ENCODE measurements around the gene NDNF. TPM values are rescaled to one million over a fixed set of nuclear protein-coding genes. Genes with fewer than 3 reads are reported as not detected.

The NDNF gene
- total RNA-seq, 1 experiment from 2014 or later, result 0.04 TPM

DNA sequence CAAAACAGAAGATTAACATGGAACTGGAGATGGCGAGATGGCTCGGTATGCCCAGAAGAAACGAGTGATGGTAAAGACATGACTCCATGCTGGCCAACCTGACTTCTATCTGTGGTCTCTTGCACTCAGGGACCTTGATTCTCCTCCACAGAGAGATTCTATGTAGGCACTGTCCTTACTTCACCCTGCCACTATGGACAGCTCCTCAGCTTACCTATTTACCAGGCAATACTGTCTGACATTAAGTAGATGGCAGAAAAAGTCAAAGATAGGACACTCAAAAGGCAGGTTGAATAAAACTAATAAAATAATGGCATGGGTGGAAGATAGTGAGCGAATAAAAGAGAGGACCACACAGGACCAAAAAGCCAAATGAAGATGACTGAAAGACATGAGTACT, 35.2 kb upstream of the NDNF start:
- BruUV-seq (replicated peaks), result no TSS peak
- Histone ChIP-seq H3K27ac (ENCODE audit: low read length) (no peak overlapping the region), H2AFZ (ENCODE audit: low read length) (no peak overlapping the region), H3F3A (ENCODE audit: low read length, unreplicated experiment) (no peaks in the 10 kb centered on the region), H3K27me3 (ENCODE audit: low read length) (peaks cover 31% of the 10 kb centered on the region; the same call in 1 of the 2 replicates), H4K20me1 (ENCODE audit: low read length) (no peaks in the 10 kb centered on the region), H3K9me3 (ENCODE audit: low read length) (no peaks in the 10 kb centered on the region), H3K9me2 (replicated peaks; ENCODE audit: low read length) (no peaks in the 10 kb centered on the region), H3K4me3 (ENCODE audit: low read length) (no peak overlapping the region), H3K4me2 (ENCODE audit: low read length) (no peak overlapping the region), H3K36me3 (ENCODE audit: low read depth, low read length) (no peaks in the 10 kb centered on the region), H3K9ac (ENCODE audit: low read length) (no peak overlapping the region), H3K4me1 (ENCODE audit: insufficient read depth, low read length) (no peaks in the 10 kb centered on the region), H3K79me2 (ENCODE audit: low read length) (no peaks in the 10 kb centered on the region)
- ATAC-seq, result no peak
- TF ChIP-seq, protein P1, sequence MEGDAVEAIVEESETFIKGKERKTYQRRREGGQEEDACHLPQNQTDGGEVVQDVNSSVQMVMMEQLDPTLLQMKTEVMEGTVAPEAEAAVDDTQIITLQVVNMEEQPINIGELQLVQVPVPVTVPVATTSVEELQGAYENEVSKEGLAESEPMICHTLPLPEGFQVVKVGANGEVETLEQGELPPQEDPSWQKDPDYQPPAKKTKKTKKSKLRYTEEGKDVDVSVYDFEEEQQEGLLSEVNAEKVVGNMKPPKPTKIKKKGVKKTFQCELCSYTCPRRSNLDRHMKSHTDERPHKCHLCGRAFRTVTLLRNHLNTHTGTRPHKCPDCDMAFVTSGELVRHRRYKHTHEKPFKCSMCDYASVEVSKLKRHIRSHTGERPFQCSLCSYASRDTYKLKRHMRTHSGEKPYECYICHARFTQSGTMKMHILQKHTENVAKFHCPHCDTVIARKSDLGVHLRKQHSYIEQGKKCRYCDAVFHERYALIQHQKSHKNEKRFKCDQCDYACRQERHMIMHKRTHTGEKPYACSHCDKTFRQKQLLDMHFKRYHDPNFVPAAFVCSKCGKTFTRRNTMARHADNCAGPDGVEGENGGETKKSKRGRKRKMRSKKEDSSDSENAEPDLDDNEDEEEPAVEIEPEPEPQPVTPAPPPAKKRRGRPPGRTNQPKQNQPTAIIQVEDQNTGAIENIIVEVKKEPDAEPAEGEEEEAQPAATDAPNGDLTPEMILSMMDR (conservative IDR thresholded peaks at IDR 0.05; ENCODE audit: low read depth, low read length), result no peak
- TF ChIP-seq EZH2 (IDR thresholded peaks at IDR 0.05; ENCODE audit: low read length, unreplicated experiment), result no peak
- no peak for TF ChIP-seq EZH2phosphoT487 (IDR thresholded peaks at IDR 0.05; ENCODE audit: borderline replicate concordance, low read length)
- intact Hi-C loops (cut with micrococcal nuclease), result no loop called here
- CTCF ChIA-PET, result no interaction called here
- POLR2A ChIA-PET (ENCODE audit: unreplicated experiment), result no interaction called here
- DNase-seq, result no peak

DNA sequence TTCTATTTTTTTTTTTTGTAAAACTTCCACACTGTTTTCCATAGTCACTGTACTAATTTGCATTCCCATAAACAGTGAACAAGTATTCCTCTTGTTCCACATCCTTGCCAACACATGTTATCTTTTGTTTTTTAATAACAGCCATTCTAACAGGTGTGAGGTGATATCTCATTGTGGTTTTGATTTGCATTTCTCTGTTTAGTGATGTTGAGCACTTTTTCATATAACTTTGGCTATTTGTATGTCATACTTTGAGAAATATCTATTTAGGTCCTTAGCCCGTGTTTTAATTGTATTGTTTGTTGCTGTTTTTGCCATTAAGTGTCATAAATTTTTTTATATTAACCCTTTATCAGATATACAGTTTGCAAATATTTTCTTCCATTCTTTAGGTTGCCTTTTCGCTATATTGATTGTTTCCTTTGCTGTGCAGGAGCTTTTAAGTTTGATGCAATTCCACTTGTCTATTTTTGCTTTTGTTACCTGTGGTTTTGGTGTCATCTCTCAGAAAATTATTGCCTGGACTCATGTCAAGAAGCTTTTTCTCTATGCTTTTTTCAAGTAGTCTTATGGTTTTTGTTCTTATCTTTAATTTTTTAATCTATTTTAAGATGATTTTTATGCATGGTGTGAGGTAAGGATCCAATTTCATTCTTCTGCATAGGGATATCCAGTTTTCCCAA, 27.9 kb upstream of the NDNF start:
- intact Hi-C loops (cut with micrococcal nuclease), result no loop called here
- Histone ChIP-seq H3K9ac (ENCODE audit: low read length) (no peak overlapping the region), H3K4me2 (ENCODE audit: low read length) (no peak overlapping the region), H3K4me3 (ENCODE audit: low read length) (no peak overlapping the region), H3K36me3 (ENCODE audit: low read depth, low read length) (no peaks in the 10 kb centered on the region), H3K9me2 (replicated peaks; ENCODE audit: low read length) (no peaks in the 10 kb centered on the region), H3K27ac (ENCODE audit: low read length) (no peak overlapping the region), H3K79me2 (ENCODE audit: low read length) (no peaks in the 10 kb centered on the region), H3K27me3 (ENCODE audit: low read length) (peaks cover 6% of the 10 kb centered on the region; the same call in 1 of the 2 replicates), H3F3A (ENCODE audit: low read length, unreplicated experiment) (no peaks in the 10 kb centered on the region), H3K4me1 (ENCODE audit: insufficient read depth, low read length) (no peaks in the 10 kb centered on the region), H3K9me3 (ENCODE audit: low read length) (no peaks in the 10 kb centered on the region), H2AFZ (ENCODE audit: low read length) (no peak overlapping the region), H4K20me1 (ENCODE audit: low read length) (no peaks in the 10 kb centered on the region)
- TF ChIP-seq EZH2phosphoT487 (IDR thresholded peaks at IDR 0.05; ENCODE audit: borderline replicate concordance, low read length) (no peak), EZH2 (IDR thresholded peaks at IDR 0.05; ENCODE audit: low read length, unreplicated experiment) (no peak)
- TF ChIP-seq, protein P1 (conservative IDR thresholded peaks at IDR 0.05; ENCODE audit: low read depth, low read length), result no peak
- POLR2A ChIA-PET (ENCODE audit: unreplicated experiment), result no interaction called here
- DNase-seq, result no peak
- no peak for ATAC-seq
- no TSS peak for BruUV-seq (replicated peaks)
- CTCF ChIA-PET, result no interaction called here

DNA sequence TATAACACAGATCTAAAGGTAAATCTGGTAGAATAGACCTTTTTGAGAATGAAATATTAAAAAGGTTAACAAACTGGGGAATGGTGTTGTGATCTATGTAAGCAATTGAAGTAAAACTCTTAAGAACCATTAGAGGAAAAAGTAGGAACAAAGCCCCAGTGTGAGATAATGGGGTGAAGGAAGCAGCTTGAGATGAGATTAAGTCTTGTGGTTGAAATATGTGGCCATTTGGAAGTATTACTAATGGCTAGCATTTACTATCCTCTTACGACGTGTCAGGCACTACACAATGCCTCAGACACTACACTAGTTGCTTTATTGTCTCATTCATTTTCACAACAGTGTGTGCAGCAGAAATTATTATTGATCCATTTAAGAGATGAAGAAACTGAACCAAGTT, 25.9 kb upstream of the NDNF start:
- H3F3A ChIP-seq (ENCODE audit: low read length, unreplicated experiment), result no peaks in the 10 kb centered on the region
- H2AFZ ChIP-seq (ENCODE audit: low read length), result no peak overlapping the region
- no TSS peak for BruUV-seq (replicated peaks)
- no peak overlapping the region for H3K27ac ChIP-seq (ENCODE audit: low read length)
- ChIA-PET POLR2A (ENCODE audit: unreplicated experiment) (no interaction called here), CTCF (no interaction called here)
- no peak for ATAC-seq
- TF ChIP-seq EZH2 (IDR thresholded peaks at IDR 0.05; ENCODE audit: low read length, unreplicated experiment), result no peak
- no peak overlapping the region for H3K4me2 ChIP-seq (ENCODE audit: low read length)
- H3K9me2 ChIP-seq (replicated peaks; ENCODE audit: low read length), result no peaks in the 10 kb centered on the region
- H3K4me1 ChIP-seq (ENCODE audit: insufficient read depth, low read length), result no peaks in the 10 kb centered on the region
- H3K9me3 ChIP-seq (ENCODE audit: low read length), result no peaks in the 10 kb centered on the region
- no peaks in the 10 kb centered on the region for H3K36me3 ChIP-seq (ENCODE audit: low read depth, low read length)
- intact Hi-C loops (cut with micrococcal nuclease), result loop anchor here (10.0 kb wide), 1 partner anchor 813 kb away; no protein-coding TSS in a partner anchor
- DNase-seq, result no peak
- 0 out of 2 replicates have a peak, but pooled peaks cover 4% of the 10 kb centered on the region for H3K27me3 ChIP-seq (ENCODE audit: low read length)
- H4K20me1 ChIP-seq (ENCODE audit: low read length), result no peaks in the 10 kb centered on the region
- no peak overlapping the region for H3K4me3 ChIP-seq (ENCODE audit: low read length)
- no peak overlapping the region for H3K9ac ChIP-seq (ENCODE audit: low read length)
- H3K79me2 ChIP-seq (ENCODE audit: low read length), result no peaks in the 10 kb centered on the region
